Thyroid gland (tissue), 4 donors: ENCODE measurements around the gene PBX3. TPM values are rescaled to one million over a fixed set of nuclear protein-coding genes. Genes with fewer than 3 reads are reported as not detected.
"Not testable (repeated sequence)": the region's sequence is repeated elsewhere in the genome, so short reads cannot be mapped to it uniquely, and the experiment has no call there.

Experiments used
- DNase-seq, 2 donors: peaks; one replicate each; pipeline ENCODE4 v3.0.0-alpha.2; 2019
- H3K27ac ChIP-seq, 3 donors: fragments of 200-600 bp; sonication (generic); 1 replicate in 2 of 3; 2 replicates in 1 of 3; pipeline ENCODE4 v1.5.1; 2016 to 2019; ENCODE audit warnings: mild to moderate bottlenecking in 1 of 3, moderate library complexity in 1 of 3
- H3K27me3 ChIP-seq: fragments of 200-600 bp; sonication (generic); one replicate; pipeline ENCODE4 v1.5.1; 2019
- H3K36me3 ChIP-seq, 2 donors: fragments of 200-600 bp; sonication (generic); one replicate each; pipeline ENCODE4 v1.5.1; 2016 to 2019
- H3K4me1 ChIP-seq, 2 donors: fragments of 200-600 bp; sonication (generic); one replicate each; pipeline ENCODE4 v1.5.1; 2017 to 2019
- H3K4me3 ChIP-seq, 3 donors: fragments of 200-600 bp; sonication (generic); replicated peaks in 1 of 3; 1 replicate in 2 of 3; 2 replicates in 1 of 3; pipeline ENCODE4 v1.5.1; 2016; ENCODE audit warnings: mild to moderate bottlenecking in 1 of 3
- H3K9me3 ChIP-seq: fragments of 200-600 bp; sonication (generic); one replicate; pipeline ENCODE4 v1.5.1; 2017
- CTCF ChIP-seq, 6 experiments: fragments of 200-600 bp in 3 of 6; fragments of 450-650 bp in 3 of 6; sonication (generic) in 3 of 6; IDR thresholded peaks; one replicate each; pipeline ENCODE4 v1.5.1; 2016 to 2019; ENCODE audit warnings: antibody characterized with exemption in 6 of 6, mild to moderate bottlenecking in 2 of 6, inconsistent platforms in 1 of 6, moderate library complexity in 1 of 6
- POLR2A ChIP-seq, 2 donors: fragments of 450-650 bp; IDR thresholded peaks; one replicate each; pipeline ENCODE4 v1.6.1; 2017; ENCODE audit warnings: antibody characterized with exemption in 2 of 2, mild to moderate bottlenecking in 2 of 2, moderate library complexity in 1 of 2
- whole genome bisulfite sequencing, 2 donors: methylation state at CpG; one replicate each; pipeline ENCODE4 v1.1.5; 2017; 5-methylcytosine and 5-hydroxymethylcytosine counted together
- intact Hi-C: fragments of 100-400 bp; cut with DNase I; formaldehyde crosslinking; loops from one replicate; pipeline ENCODE4 v1.15.1; 2023
- total RNA-seq, 4 donors: library from RNA; depleted of rRNA; stranded (reverse); fragments of >200 nt; gene quantifications; one replicate each; pipeline ENCODE4 v1.2.3, GENCODE V29; 2016

Gene PBX3
- total RNA-seq, 4 donors from 2014 or later, result 68.5 to 108 (median 71.3) TPM

GRCh38 chr9:125816321-125816720 is 69.1 kb downstream of the PBX3 start:
- no peaks in the 10 kb centered on the region for H3K36me3 ChIP-seq
- H3K4me1 ChIP-seq, result peaks cover 0 to 11% of the 10 kb centered on the region in 2 donors
- no peak overlapping the region for H3K27ac ChIP-seq
- TF ChIP-seq CTCF (IDR thresholded peaks at IDR 0.05), result no peak
- no peak for TF ChIP-seq POLR2A (IDR thresholded peaks at IDR 0.05)
- intact Hi-C loops, result no loop called here
- no peaks in the 10 kb centered on the region for H3K9me3 ChIP-seq
- H3K27me3 ChIP-seq, result no peaks in the 10 kb centered on the region
- 94 to 98% methylated on average over 5 of the region's 5 CpGs for WGBS, 2 donors
- no peak for DNase-seq
- no peak overlapping the region for H3K4me3 ChIP-seq

DNA sequence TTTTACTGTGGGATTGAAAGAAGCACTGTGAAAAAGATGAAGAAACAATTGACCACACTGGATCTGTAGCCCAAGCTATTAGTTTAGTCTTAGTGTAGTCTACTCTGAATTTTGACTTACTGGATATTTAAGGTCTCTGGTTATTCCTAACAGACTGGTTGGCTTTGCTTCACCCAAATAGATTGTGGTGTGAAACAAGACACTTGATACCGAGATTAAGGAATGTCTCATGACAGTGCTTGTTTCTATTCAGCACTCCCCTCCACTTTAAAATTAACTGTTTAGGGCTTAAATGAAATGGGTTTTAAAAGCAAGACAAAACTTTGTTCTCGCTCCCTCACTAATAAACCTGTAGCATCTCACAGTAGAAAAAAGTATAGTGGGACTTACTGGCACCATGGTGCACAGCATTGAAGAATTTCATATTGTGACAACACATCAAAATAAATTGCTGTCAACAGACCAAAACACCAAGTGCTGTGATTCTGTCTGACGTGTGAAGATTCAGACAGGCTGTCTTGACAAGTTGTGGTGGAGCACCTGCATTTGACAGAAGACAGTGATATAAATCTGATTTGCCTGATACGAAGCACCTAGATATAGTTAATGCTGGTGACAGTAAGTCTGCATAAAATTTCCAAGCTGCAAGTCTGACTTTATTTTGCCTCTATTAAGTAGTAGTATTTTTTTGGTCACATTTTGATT is 73.1 kb downstream of the PBX3 start:
- Histone ChIP-seq H3K27ac (no peak overlapping the region), H3K36me3 (no peaks in the 10 kb centered on the region), H3K4me3 (no peak overlapping the region), H3K27me3 (no peaks in the 10 kb centered on the region), H3K4me1 (peaks cover 5 to 11% of the 10 kb centered on the region in 2 donors), H3K9me3 (no peaks in the 10 kb centered on the region)
- WGBS, 2 donors, result 72 to 80% methylated on average over 4 of the region's 4 CpGs
- intact Hi-C loops, result no loop called here
- DNase-seq, result no peak
- TF ChIP-seq POLR2A (IDR thresholded peaks at IDR 0.05), result no peak
- no peak for TF ChIP-seq CTCF (IDR thresholded peaks at IDR 0.05)

DNA sequence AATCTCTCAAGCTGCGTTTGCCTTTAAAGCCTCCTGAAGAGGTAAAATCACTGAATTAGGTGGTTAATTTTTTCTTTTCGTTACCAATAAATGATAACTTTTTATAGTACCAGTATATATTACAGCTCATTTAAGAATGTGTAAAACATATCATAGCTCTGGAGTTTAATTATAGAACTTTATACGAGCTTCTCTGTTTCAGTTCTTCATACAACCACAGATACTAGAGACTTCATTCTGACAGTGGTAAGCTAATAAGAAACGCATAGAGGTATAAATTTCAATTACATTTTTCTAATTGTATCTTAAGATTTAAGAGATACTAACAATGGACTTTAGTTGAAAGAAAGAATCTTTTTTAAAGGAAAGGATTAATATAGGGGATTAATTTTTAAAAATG is 73.9 kb downstream of the PBX3 start:
- H3K4me3 ChIP-seq, result no peak overlapping the region

DNA sequence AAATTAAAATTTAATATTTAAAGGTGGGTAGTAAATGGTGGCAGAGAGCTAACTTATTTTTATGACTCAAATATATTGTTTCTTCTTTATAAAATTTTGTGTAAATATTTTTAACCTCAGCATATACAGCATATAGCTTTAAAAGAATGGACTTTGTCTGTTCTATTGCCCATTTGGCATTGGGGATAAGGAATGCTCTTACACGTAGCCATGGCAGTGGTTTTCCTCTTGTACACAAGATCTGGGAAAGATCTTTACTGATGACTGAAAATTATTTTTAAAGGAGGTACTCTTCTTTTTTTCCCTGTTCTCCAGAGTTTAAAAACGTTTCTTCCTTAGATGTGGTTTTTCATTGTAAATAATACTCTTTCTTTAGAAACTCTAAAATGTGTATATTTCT is 75.0 kb downstream of the PBX3 start:
- WGBS, 2 donors, result 50 to 58% methylated on average over 2 of the region's 2 CpGs
- no peaks in the 10 kb centered on the region for H3K9me3 ChIP-seq
- no peaks in the 10 kb centered on the region for H3K36me3 ChIP-seq
- no peak for DNase-seq
- H3K27me3 ChIP-seq, result no peaks in the 10 kb centered on the region
- H3K4me1 ChIP-seq, result peaks cover 5 to 11% of the 10 kb centered on the region in 2 donors
- no peak overlapping the region for H3K4me3 ChIP-seq
- no peak overlapping the region for H3K27ac ChIP-seq
- TF ChIP-seq POLR2A (IDR thresholded peaks at IDR 0.05) (no peak), CTCF (IDR thresholded peaks at IDR 0.05) (no peak)
- intact Hi-C loops, result no loop called here

More for the DNA sequence above, 73.9 kb downstream of the PBX3 start:
- H3K27ac ChIP-seq, result no peak overlapping the region
- TF ChIP-seq POLR2A (IDR thresholded peaks at IDR 0.05) (no peak), CTCF (IDR thresholded peaks at IDR 0.05) (no peak)
- peaks cover 5 to 11% of the 10 kb centered on the region in 2 donors for H3K4me1 ChIP-seq
- DNase-seq, result no peak
- intact Hi-C loops, result no loop called here
- WGBS, 2 donors, result 87 to 88% methylated on average over 4 of the region's 4 CpGs
- no peaks in the 10 kb centered on the region for H3K36me3 ChIP-seq
- H3K27me3 ChIP-seq, result no peaks in the 10 kb centered on the region
- no peaks in the 10 kb centered on the region for H3K9me3 ChIP-seq

DNA sequence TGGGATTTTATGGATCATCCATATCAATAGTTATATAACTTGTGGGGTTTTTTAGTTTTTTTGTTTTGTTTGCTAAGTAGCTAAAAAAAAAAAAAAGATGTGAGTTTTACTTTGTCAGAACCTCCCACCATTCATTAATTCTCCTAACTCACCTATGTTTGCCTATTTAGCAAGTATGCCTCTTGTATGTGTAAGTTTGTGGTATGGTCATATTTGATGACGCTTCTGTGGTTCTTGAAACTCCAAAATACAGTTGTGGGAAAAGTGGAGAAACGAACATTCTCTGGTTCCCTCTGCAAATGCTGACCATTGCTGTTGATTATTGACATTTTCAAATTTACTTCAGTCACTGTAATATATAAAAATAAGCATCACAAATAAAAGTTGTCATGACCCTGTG is 75.7 kb downstream of the PBX3 start:
- H3K4me1 ChIP-seq, result peaks cover 5 to 11% of the 10 kb centered on the region in 2 donors
- no peaks in the 10 kb centered on the region for H3K36me3 ChIP-seq
- no peaks in the 10 kb centered on the region for H3K27me3 ChIP-seq
- no peaks in the 10 kb centered on the region for H3K9me3 ChIP-seq
- WGBS, 2 donors, result 93 to 95% methylated on average over 2 of the region's 2 CpGs
- no peak for TF ChIP-seq CTCF (IDR thresholded peaks at IDR 0.05)
- TF ChIP-seq POLR2A (IDR thresholded peaks at IDR 0.05), result no peak
- intact Hi-C loops, result no loop called here
- H3K4me3 ChIP-seq, result no peak overlapping the region
- H3K27ac ChIP-seq, result no peak overlapping the region
- DNase-seq, result no peak

- WGBS, 2 donors, result 86 to 92% methylated on average over 6 of the region's 6 CpGs
- H3K9me3 ChIP-seq, DNase-seq, H3K27me3 ChIP-seq, H3K36me3 ChIP-seq, H3K4me3 ChIP-seq, intact Hi-C loops: not testable (repeated sequence)
- H3K4me1 ChIP-seq, result peaks cover 5 to 11% of the 10 kb centered on the region in 2 donors
- peak overlapping the region in 1 of 3 donors; percentile 26 for H3K27ac ChIP-seq
These were observed 76.8 kb downstream of the PBX3 start for GRCh38 chr9:125823874-125824406.
